GM12892 (cell line): ENCODE measurements around the gene VSIG10L2.

Source experiments
- DNase-seq: peaks from one replicate; pipeline ENCODE4 v3.0.0; 2011; ENCODE audit not compliant: insufficient read length
- FAIRE-seq: peaks from 2 replicates; lab custom pipeline; 2011; peaks lifted over from hg19 to GRCh38; lab: Jason Lieb, UNC
- POLR2A ChIP-seq: IDR thresholded peaks from 2 replicates; pipeline ENCODE4 v1.6.1; 2011; ENCODE audit warnings: low read depth, low read length, control low read depth
- POLR2AphosphoS5 ChIP-seq: IDR thresholded peaks from 2 replicates; pipeline ENCODE4 v1.6.1; 2011; ENCODE audit warnings: low read depth, low read length, control low read depth
- TAF1 ChIP-seq: IDR thresholded peaks from 2 replicates; pipeline ENCODE4 v1.6.1; 2011; ENCODE audit warnings: low read depth, mild to moderate bottlenecking, control low read depth, low read length, borderline replicate concordance

Gene VSIG10L2

DNA sequence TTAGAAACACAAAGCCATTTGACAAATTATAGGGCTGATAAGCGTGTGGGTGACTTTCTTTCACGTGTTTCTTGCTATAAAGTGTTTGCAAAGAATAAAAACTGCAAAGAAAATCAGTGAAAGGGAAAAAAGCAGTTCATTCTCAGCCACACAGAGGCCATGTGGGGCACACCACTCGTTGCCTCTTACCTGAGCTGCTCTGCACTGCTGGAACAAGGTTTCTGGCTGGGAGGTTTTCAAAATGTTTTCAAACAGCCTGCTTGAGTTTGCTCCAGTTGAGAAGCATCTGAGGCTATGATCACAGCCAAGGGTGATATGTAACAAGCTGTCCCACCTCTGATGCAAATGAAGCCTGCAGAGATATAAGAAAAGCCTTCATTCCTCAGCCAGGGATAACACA is 14.7 kb upstream of the VSIG10L2 start:
- FAIRE-seq, result no peak
- DNase-seq, result no peak
- TF ChIP-seq TAF1, result no peak

DNA sequence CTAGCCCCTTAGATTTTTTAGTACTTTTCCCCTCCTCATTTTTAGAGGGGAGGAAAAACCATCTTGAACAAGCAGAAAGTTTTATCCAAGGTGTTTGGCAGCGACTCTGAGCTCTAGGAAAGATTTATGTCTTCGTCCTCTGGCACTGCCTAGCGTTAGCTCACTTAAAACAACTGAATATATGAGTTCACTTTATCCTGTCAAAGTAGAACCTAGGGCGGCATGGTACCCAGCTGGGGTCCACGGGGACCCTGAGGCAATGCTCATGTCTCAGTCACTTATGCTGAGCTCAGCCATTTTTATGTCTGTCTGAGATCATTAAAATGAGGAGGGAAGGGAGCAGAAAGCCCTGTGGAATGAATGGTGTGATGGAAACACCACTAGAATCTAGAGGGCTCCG is 14.2 kb upstream of the VSIG10L2 start:
- TF ChIP-seq POLR2AphosphoS5 (no peak), TAF1 (no peak), POLR2A (no peak)
- no peak for DNase-seq
- no peak for FAIRE-seq

- DNase-seq (no peak), FAIRE-seq (no peak)
- no peak for TF ChIP-seq POLR2A
- TF ChIP-seq POLR2AphosphoS5, result no peak
- no peak for TF ChIP-seq TAF1
These were observed 13.5 kb upstream of the VSIG10L2 start for GRCh38 chr11:125932301-125932700.

DNA sequence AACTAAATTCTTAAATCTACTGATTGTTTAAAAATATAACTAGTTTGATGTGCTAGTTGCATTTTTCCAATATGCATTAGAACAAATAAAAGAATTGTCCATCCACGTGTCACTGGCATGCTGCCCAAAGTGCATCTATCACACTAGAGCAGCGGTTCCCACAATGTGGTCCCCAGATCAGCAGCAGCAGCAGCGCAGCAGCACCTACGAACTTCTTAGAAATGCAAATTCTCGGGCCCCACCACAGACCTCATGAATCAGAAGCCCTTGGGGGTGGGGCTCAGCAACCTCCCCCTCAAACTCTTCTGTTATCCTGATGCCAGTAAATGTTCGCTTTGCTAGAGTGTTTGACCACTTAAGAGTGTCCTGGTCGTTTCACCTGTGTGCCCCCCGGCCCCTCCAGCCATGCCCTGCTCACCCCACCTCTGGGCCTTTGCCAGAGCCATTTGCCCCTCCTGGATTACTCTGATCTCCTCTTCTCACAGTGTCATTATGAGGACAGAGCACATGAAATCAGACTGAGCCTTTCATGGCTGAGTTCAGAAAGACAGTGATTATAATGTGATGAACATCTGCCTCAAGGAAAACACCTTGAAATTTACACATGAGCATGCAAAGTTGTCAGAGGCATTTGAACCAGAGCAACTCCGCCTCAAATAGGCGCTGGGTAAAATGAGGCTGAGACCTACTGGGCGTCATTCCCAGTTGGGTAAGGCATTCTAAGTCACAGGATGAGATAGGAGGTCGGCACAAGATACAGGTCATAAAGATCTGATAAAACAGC is 12.6 kb upstream of the VSIG10L2 start:
- FAIRE-seq (no peak), DNase-seq (no peak)
- TF ChIP-seq TAF1 (no peak), POLR2A (no peak), POLR2AphosphoS5 (no peak)

DNA sequence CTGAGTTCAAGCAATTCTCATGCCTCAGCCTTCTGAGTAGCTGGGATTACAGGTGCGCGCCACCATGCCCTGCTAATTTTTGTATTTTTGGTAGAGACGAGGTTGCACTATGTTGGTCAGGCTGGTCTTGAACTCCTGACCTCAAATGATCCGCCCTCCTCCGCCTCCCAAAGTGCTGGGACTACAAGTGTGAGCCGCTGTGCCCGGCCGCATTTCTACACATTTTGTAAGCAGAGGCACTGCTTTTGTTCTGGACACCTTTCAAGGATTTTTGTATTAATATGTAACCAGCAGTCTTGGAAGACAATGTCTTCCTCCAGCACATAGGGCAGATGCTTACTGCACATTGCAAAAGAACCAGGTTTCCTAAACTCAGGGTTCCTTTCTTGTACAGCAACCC is 11.4 kb upstream of the VSIG10L2 start:
- FAIRE-seq (no peak), DNase-seq (no peak)
- TF ChIP-seq TAF1, result no peak
- no peak for TF ChIP-seq POLR2AphosphoS5
- TF ChIP-seq POLR2A, result no peak

GRCh38 chr11:125935056-125935455 is 10.8 kb upstream of the VSIG10L2 start:
- TF ChIP-seq POLR2AphosphoS5 (no peak), POLR2A (no peak), TAF1 (no peak)
- DNase-seq, result no peak
- no peak for FAIRE-seq

- TF ChIP-seq POLR2A (no peak), POLR2AphosphoS5 (no peak), TAF1 (no peak)
- no peak for FAIRE-seq
- no peak for DNase-seq
These were observed 10.1 kb upstream of the VSIG10L2 start for GRCh38 chr11:125935618-125936199.

- DNase-seq, result no peak
- no peak for TF ChIP-seq TAF1
- no peak for TF ChIP-seq POLR2A
- no peak for TF ChIP-seq POLR2AphosphoS5
- FAIRE-seq, result no peak
These were observed 7.4 kb upstream of the VSIG10L2 start for GRCh38 chr11:125938418-125938817.

DNA sequence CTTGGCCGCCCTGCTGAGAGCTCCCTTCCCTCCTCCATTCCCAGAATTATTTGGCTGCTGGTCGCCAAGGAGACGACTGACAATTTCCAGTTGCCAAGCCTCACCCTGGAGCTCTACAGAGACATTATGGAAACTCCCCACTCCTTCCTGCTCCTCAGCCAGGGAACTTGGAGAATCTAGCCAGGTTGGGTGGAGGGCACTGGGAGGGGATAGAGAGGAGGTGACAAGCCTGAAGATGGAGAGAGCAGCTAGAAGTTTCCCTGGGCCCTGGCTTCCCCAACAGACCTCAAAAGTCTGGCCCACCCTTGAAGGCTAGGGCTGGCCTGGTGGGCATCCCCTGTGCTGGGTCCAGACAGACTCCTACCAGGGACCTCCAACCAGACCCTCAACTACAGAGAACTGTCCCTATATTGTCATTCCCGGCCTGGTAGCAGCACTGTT is 6.7 kb upstream of the VSIG10L2 start:
- DNase-seq (no peak), FAIRE-seq (no peak)
- TF ChIP-seq POLR2A (no peak), TAF1 (no peak), POLR2AphosphoS5 (no peak)

DNA sequence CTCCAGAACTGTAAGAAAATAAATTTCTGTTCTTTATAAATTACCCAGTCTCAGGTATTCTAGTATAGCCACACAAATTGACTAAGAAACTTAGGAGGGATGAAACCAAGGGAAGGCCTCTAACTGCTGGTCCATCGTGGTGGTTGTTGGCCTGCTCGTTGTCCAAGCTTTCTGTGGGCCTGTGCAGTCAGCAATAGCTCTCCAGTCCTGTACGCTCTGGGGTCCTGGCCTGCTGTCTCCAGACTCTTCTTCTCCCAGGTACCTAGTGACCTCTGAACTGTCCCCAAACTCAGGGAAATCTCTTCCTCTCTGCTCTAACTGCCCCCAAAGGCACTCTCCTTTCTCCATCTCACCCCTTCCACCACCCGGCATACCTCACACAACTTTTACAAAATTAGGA is 5.7 kb upstream of the VSIG10L2 start:
- no peak for TF ChIP-seq TAF1
- no peak for TF ChIP-seq POLR2A
- no peak for DNase-seq
- FAIRE-seq, result no peak

- TF ChIP-seq POLR2AphosphoS5 (no peak), POLR2A (no peak), TAF1 (no peak)
- FAIRE-seq (no peak), DNase-seq (no peak)
These were observed 4.6 kb upstream of the VSIG10L2 start for GRCh38 chr11:125941267-125941618.

DNA sequence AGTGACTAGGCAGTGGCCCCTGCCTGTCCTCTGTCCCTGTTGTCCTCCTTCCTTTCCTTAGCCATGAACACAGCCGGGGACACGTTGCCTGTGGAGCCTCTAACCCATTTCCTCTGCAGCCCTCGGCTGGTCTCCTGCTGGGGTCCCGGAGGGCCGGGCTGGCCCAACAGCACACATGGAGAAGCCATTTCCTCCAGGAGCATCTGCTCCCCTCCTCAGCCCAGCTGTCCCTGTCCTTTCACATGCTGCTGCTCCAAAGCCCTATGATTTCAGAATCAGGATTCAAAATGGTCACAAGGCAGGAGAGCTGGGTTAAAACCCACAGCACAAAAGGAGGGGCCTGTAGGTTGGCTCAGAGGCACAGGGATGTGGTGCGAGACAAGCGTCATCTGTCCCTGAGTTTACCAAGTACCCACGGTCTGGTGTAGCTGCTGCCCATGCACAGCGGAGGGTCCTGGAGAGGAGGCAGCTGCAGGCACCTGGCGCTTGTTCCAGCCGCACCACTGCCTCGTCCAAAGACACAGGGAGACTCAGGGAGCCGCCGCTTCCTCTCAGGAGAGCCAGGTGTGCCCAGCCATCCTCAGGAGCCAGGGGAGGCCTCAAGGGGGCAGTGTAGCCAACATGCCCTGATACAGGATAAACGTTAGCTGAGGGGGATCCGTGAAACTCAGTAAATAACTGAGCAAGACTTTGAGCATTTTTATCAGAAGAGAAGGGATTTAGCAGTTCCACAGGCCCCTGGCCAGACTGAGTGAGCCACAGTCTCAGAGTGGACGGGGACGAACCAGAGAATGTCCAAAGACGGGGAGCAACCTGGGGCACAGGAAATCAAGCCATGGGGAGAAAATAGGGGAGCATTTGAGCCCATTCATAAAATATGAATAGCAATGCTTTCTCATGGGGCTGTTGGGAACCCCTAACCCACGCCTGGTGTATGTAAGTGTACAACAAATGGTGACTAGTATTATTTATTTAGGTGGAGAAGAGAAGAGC is 3.9 kb upstream of the VSIG10L2 start:
- FAIRE-seq (peak; percentile 87), DNase-seq (peak; percentile 52)
- TF ChIP-seq TAF1 (no peak), POLR2A (no peak), POLR2AphosphoS5 (no peak)
